Suppressor macrophage (primary cell): Measurements from ENCODE around the gene ADAP2.
"Not testable (repeated sequence)": the region's sequence is repeated elsewhere in the genome, so short reads cannot be mapped to it uniquely, and the experiment has no call there.

Experiments used
- DNase-seq, 4 experiments: peaks; one replicate each; pipeline ENCODE4 v3.0.0-alpha.2; 2020 to 2022
- total RNA-seq, 17 experiments: gene quantifications; one replicate each; lab custom pipeline; 2026; ENCODE audit warnings: mixed read lengths in 6 of 17, inconsistent platforms in 3 of 17; lab: John Stamatoyannopoulos, UW

The ADAP2 gene
- total RNA-seq, result 65.3 to 340 (median 231) reads per million in 17 experiments

- DNase-seq, result peak; percentile 84 to 95 (median 92)
These were observed at the start of gene ADAP2 for GRCh38 chr17:30921544-30922196. Gene ADAP2 (plus strand): TSS chr17:30921945. CDS start chr17:30922015, 70 bp downstream.

- DNase-seq, result no peak
These were observed 35.6 kb upstream of the ADAP2 start for GRCh38 chr17:30886187-30886586.

GRCh38 chr17:30894236-30894635 is 27.5 kb upstream of the ADAP2 start:
- DNase-seq, result no peak

GRCh38 chr17:30897311-30897710 is 24.4 kb upstream of the ADAP2 start:
- DNase-seq, result no peak

GRCh38 chr17:30905742-30906100 is 16.0 kb upstream of the ADAP2 start:
- peak; percentile 23 to 55 (median 50) for DNase-seq

GRCh38 chr17:30906101-30906911 is 15.4 kb upstream of the ADAP2 start, which contains the start of gene TEFM:
Gene TEFM (minus strand): TSS chr17:30906238. CDS start chr17:30906198, 40 bp downstream.
- peak; percentile 90 to 95 (median 93) for DNase-seq

- DNase-seq, result no peak
These were observed 12.9 kb upstream of the ADAP2 start for GRCh38 chr17:30908717-30909420.

GRCh38 chr17:30910151-30910550 is 11.6 kb upstream of the ADAP2 start:
- not testable (repeated sequence) for DNase-seq

GRCh38 chr17:30913955-30914354 is 7.8 kb upstream of the ADAP2 start:
- no peak for DNase-seq

GRCh38 chr17:30915833-30916611 is 5.7 kb upstream of the ADAP2 start:
- DNase-seq, result no peak

GRCh38 chr17:30917050-30917449 is 4.7 kb upstream of the ADAP2 start:
- no peak for DNase-seq

GRCh38 chr17:30920282-30920681 is 1.5 kb upstream of the ADAP2 start:
- DNase-seq, result no peak

- DNase-seq, result peak in 2 of 4 experiments; percentile 26 to 35
These were observed 832 bp upstream of the ADAP2 start for GRCh38 chr17:30920683-30921543.

- peak; percentile 26 to 72 (median 55) for DNase-seq
These were observed 688 bp downstream of the ADAP2 start for GRCh38 chr17:30922235-30923030.

GRCh38 chr17:30924341-30924740 is 2.6 kb downstream of the ADAP2 start:
- DNase-seq, result no peak

GRCh38 chr17:30926516-30926915 is 4.8 kb downstream of the ADAP2 start:
- peak; percentile 23 to 61 (median 44) for DNase-seq

- peak in 3 of 4 experiments; percentile 39 to 54 (median 47) for DNase-seq
These were observed 6.0 kb downstream of the ADAP2 start for GRCh38 chr17:30927756-30928155.

GRCh38 chr17:30928584-30928983 is 6.8 kb downstream of the ADAP2 start:
- DNase-seq, result no peak

GRCh38 chr17:30929081-30929633 is 7.4 kb downstream of the ADAP2 start:
- DNase-seq, result no peak

- DNase-seq, result not testable (repeated sequence)
These were observed 8.1 kb downstream of the ADAP2 start for GRCh38 chr17:30929861-30930260.
